SH-SY5Y (cell line): ENCODE measurements around the gene UBE2G2.

ENCODE experiments used
- GATA2 ChIP-seq: IDR thresholded peaks from 2 replicates; pipeline ENCODE4 v1.6.1; 2011; ENCODE audit warnings: mild to moderate bottlenecking, low read depth, low read length
- GATA3 ChIP-seq: IDR thresholded peaks from 2 replicates; pipeline ENCODE4 v1.6.1; 2011; ENCODE audit warnings: low read depth, mild to moderate bottlenecking, low read length, moderate library complexity

UBE2G2 gene

GRCh38 chr21:44792702-44793591 lies 8.7 kb downstream of the UBE2G2 start:
- no peak for TF ChIP-seq GATA2

- TF ChIP-seq GATA2 (no peak), GATA3 (no peak)
Measured at GRCh38 chr21:44791993-44792392, 9.6 kb downstream of the UBE2G2 start.

DNA sequence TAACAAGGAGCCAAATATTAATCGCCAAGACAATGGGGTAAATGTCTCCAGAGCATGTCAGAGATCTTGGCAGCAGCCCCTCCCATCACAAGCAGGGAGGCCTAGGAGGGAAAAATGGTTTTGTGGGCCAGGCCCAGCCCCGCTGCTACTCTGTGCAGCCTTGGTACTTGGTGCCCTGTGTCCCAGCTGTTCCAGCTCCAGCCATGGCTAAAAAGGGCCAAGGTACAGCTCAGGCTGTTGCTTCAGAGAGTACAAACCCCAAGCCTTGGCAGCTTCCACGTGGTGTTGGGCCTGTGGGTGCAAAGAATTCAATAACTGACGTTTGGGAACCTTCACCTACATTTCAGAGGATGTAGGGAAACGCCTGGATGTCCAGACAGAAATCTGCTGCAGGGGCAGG lies 10.4 kb downstream of the UBE2G2 start:
- TF ChIP-seq GATA3 = no peak
- no peak for TF ChIP-seq GATA2

DNA sequence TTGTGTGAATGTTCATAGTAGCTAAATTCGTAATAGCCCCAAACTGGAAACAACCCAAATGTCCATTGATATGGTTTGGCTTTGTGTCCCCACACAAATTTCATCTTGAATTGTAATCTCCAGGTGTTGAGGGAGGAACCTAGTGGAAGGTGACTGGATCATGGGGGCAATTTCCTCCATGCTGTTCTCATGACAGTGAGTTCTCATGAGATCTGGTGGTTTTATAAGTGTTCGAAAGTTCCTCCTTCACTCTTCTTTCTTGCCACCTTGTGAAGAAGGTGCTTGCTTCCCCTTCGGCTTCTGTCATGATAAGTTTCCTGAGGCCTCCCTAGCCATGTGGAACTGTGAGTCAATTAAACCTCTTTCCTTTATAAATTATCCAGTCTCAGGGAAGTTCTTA lies 11.3 kb downstream of the UBE2G2 start:
- no peak for TF ChIP-seq GATA2
- no peak for TF ChIP-seq GATA3

DNA sequence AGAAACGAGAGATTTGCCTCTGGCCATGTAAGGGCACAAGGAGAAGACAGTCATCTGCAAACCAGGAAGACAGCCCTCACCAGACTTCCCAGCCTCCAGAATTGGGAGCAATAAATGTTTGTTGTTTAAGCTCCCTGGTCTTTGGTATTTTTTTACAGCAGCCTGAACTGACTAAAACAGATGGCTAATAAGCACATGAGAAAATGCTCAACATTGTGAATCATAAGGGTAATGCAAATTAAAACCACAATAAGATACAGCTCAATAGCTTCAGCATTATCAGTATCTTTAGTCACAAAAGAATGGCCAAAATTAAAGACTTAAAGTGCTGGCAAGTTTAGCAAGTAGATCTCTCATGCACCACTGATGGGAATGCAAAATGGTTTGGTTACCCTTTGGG lies 11.7 kb downstream of the UBE2G2 start:
- TF ChIP-seq GATA2 (no peak), GATA3 (no peak)

- TF ChIP-seq GATA2 (no peak), GATA3 (no peak)
Measured at GRCh38 chr21:44785620-44786335, 15.8 kb downstream of the UBE2G2 start.

- no peak for TF ChIP-seq GATA3
- TF ChIP-seq GATA2 = no peak
Measured at GRCh38 chr21:44784810-44785209, 16.8 kb downstream of the UBE2G2 start.

GRCh38 chr21:44783020-44783696 lies 18.5 kb downstream of the UBE2G2 start:
- TF ChIP-seq GATA2 (no peak), GATA3 (no peak)

DNA sequence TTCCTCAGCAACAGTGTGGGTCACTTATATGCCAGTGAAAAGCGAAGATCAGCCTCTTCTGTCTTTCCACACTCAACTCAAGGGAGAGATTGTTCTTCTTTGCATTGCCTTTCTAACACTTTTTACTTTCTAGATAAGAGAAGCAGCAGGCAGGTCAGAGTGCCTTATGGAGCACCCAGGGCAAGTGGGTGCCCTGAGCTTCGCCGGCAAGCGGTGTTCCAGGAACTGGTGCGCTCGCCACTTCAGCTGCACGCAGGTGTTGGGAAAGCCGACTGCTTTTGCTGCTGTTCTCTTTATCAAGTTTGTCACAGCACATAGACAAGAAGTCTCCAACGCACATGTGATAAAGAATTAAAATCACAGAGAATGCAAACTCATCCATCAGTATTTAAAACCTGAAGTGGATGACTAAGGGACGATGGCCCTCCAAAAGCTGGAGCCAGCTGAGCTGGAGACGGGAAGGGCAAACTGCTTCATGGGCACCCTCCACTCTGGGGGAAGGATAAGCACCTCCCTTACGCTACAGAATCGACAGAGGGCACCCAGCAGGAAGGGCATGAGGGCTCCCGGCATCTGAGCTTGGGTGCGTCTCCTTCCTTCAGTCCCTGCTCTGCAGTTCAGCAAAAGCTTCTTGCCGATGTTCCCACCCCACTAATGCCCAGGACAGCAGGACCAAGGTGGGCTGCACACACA lies 20.7 kb downstream of the UBE2G2 start:
- TF ChIP-seq GATA3 = no peak
- no peak for TF ChIP-seq GATA2

GRCh38 chr21:44780137-44780502 lies 21.5 kb downstream of the UBE2G2 start:
- TF ChIP-seq GATA2 = no peak
- TF ChIP-seq GATA3 = no peak

- TF ChIP-seq GATA3 (no peak), GATA2 (no peak)
Measured at GRCh38 chr21:44779417-44780136, 22.0 kb downstream of the UBE2G2 start.

DNA sequence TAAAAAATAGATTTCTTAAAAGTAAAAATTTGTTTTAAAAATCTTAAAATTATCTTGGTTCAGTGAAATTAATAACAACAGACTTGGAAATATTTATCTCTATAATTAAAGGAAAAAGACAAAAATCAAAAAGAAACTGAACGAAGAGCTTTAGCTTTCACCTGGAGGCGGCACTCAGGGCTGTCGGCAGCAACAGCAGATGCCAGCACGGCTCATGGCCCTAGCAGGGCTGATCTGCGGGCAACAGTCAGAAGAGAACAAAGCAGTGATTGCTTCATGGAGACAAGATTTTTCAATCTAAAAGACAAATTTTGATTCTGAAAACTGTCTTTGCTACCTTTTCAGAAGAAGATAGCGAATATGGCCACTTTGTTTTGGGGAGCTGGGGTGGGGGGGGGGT lies 22.6 kb downstream of the UBE2G2 start:
- TF ChIP-seq GATA2 (no peak), GATA3 (no peak)

DNA sequence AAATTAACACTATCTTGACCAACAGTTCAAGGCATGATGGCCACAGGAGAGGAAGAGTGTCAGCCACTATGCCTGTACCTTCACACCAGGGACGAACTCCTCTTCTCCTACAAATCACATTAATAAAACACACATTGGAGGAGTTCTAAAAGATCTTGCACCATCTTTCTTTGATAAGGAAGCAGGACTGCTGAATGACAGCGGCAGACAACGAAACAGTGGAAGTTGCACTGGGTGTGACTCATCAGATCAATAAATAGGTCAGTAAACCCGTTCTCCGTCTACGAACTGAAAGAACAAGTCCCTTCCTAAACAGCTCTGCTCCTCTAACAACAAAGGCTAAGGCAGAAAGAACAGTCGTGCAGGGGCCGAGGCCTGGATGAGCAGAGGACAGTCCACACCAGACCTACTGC lies 23.1 kb downstream of the UBE2G2 start:
- TF ChIP-seq GATA3 = no peak
- TF ChIP-seq GATA2 = no peak
